B cell (primary cell): ENCODE results near the gene UNC5A. TPM values are rescaled to one million over a fixed set of nuclear protein-coding genes. Genes with fewer than 3 reads are reported as not detected.

Experiments used
- ATAC-seq: fragments of 200-7000 bp; cut with Tn5 transposase; one replicate; pipeline ENCODE4 v1.10.0; 2021; ENCODE audit warnings: low read depth, mild to moderate bottlenecking, moderate number of reproducible peaks, moderate library complexity
- CTCF ChIA-PET: fragments of 350-600 bp; sonication (Branson Sonifier 250); formaldehyde crosslinking; loops from one replicate; lab custom pipeline; 2021; ENCODE audit warnings: antibody characterized with exemption, inconsistent platforms; lab: Charles Lee
- POLR2A ChIA-PET: fragments of 350-600 bp; sonication (Branson Sonifier 250); formaldehyde crosslinking; loops from one replicate; lab custom pipeline; 2021; ENCODE audit warnings: antibody characterized with exemption; lab: Charles Lee
- DNase-seq: peaks from one replicate; pipeline ENCODE4 v3.0.0; 2013
- H2AFZ ChIP-seq: 2 replicates; pipeline ENCODE4 v1.6.1; 2012; ENCODE audit warnings: mild to moderate bottlenecking, low read depth, low read length; ENCODE audit not compliant: insufficient read depth, poor library complexity, severe bottlenecking
- H3K27ac ChIP-seq, 2 donors: 1 replicate in 1 of 2; 2 replicates in 1 of 2; pipeline ENCODE4 v1.5.1; 2012 to 2013; ENCODE audit warnings: low read length in 2 of 2, mild to moderate bottlenecking in 2 of 2, moderate library complexity in 1 of 2
- H3K27me3 ChIP-seq, 4 experiments: fragments of 200-600 bp in 1 of 4; sonication (generic) in 1 of 4; replicated peaks in 1 of 4; 1 replicate in 2 of 4; 2 replicates in 2 of 4; pipeline versions ENCODE4 v1.6.1 to v1.7.0; 2013 to 2016; ENCODE audit warnings: low read length in 3 of 4, mild to moderate bottlenecking in 2 of 4, mixed read lengths in 1 of 4, moderate library complexity in 1 of 4; ENCODE audit not compliant: insufficient read depth in 4 of 4, control insufficient read depth in 3 of 4; ENCODE audit errors: control extremely low read depth in 1 of 4
- H3K36me3 ChIP-seq, 2 experiments: replicated peaks in 1 of 2; 1 replicate in 1 of 2; 2 replicates in 1 of 2; pipeline versions ENCODE4 v1.6.1 to v1.7.1; 2013; ENCODE audit warnings: low read length in 1 of 2; ENCODE audit not compliant: insufficient read depth in 2 of 2, control insufficient read depth in 1 of 2; ENCODE audit errors: control extremely low read depth in 1 of 2, extremely low read depth in 1 of 2
- H3K4me1 ChIP-seq, 2 donors: fragments of 200-600 bp in 1 of 2; sonication (generic) in 1 of 2; 1 replicate in 1 of 2; 2 replicates in 1 of 2; pipeline versions ENCODE4 v1.5.1 to v1.6.1; 2013 to 2017; ENCODE audit warnings: low read length in 2 of 2; ENCODE audit not compliant: control insufficient read depth in 2 of 2, insufficient read depth in 2 of 2
- H3K4me2 ChIP-seq: replicated peaks from 2 replicates; pipeline ENCODE3; 2012; ENCODE audit warnings: mild to moderate bottlenecking, low read depth, low read length; ENCODE audit not compliant: poor library complexity, severe bottlenecking
- H3K4me3 ChIP-seq, 5 experiments: fragments of 200-600 bp in 1 of 5; sonication (generic) in 1 of 5; 1 replicate in 3 of 5; 2 replicates in 2 of 5; pipeline versions ENCODE4 v1.5.1 to v1.7.0; 2011 to 2016; ENCODE audit warnings: low read length in 4 of 5, mild to moderate bottlenecking in 4 of 5, low read depth in 2 of 5, control low read depth in 1 of 5, moderate library complexity in 1 of 5; ENCODE audit not compliant: insufficient read depth in 1 of 5; ENCODE audit errors: control extremely low read depth in 1 of 5, extremely low read depth in 1 of 5
- H3K79me2 ChIP-seq: fragments of 200-600 bp; sonication (generic); one replicate; pipeline ENCODE4 v1.6.0; 2016; ENCODE audit warnings: low read length; ENCODE audit not compliant: control insufficient read depth, insufficient read depth
- H3K9ac ChIP-seq: fragments of 200-600 bp; sonication (generic); 2 replicates; pipeline ENCODE4 v1.6.1; 2017; ENCODE audit warnings: mild to moderate bottlenecking, low read length, moderate library complexity
- H3K9me3 ChIP-seq, 3 donors: one replicate each; pipeline versions ENCODE4 v1.6.1 to v1.7.1; 2013; ENCODE audit warnings: low read length in 2 of 3; ENCODE audit not compliant: control insufficient read depth in 2 of 3, insufficient read depth in 1 of 3; ENCODE audit errors: control extremely low read depth in 1 of 3
- H4K20me1 ChIP-seq: 2 replicates; pipeline ENCODE4 v1.6.0; 2012; ENCODE audit warnings: mild to moderate bottlenecking, low read length; ENCODE audit not compliant: insufficient read depth, control insufficient read depth, poor library complexity, severe bottlenecking
- H3K27ac Mint-ChIP-seq: one replicate; pipeline ENCODE4 v1.8.0; 2021; ENCODE audit warnings: mixed read lengths
- H3K27me3 Mint-ChIP-seq: one replicate; pipeline ENCODE4 v1.8.0; 2021; ENCODE audit warnings: mixed read lengths
- H3K4me1 Mint-ChIP-seq: one replicate; pipeline ENCODE4 v1.8.0; 2021; ENCODE audit warnings: mixed read lengths
- H3K4me3 Mint-ChIP-seq: one replicate; pipeline ENCODE4 v1.8.0; 2021; ENCODE audit warnings: mixed read lengths
- H3K9me3 Mint-ChIP-seq: one replicate; pipeline ENCODE4 v1.8.0; 2022; ENCODE audit warnings: mixed read lengths; ENCODE audit not compliant: insufficient read depth
- CTCF ChIP-seq: fragments of 200-600 bp; IDR thresholded peaks from one replicate; pipeline ENCODE4 v1.8.0; 2022; ENCODE audit warnings: antibody characterized with exemption, mild to moderate bottlenecking
- EZH2 ChIP-seq: IDR thresholded peaks from 2 replicates; pipeline ENCODE4 v1.6.1; 2012; ENCODE audit warnings: borderline replicate concordance, low read depth, mild to moderate bottlenecking, moderate library complexity, low read length; ENCODE audit not compliant: insufficient read depth, poor library complexity, severe bottlenecking
- whole genome bisulfite sequencing: methylation state at CpG from one replicate; pipeline ENCODE4 v1.1.5; 2013; ENCODE audit warnings: missing lambda C conversion rate; ENCODE audit not compliant: insufficient coverage; 5-methylcytosine and 5-hydroxymethylcytosine counted together
- intact Hi-C: fragments of 100-400 bp; cut with micrococcal nuclease; formaldehyde crosslinking; loops from one replicate; pipeline ENCODE4 v1.10.0; 2022
- polyA plus RNA-seq: library from polyadenylated mRNA; depleted of rRNA; stranded (reverse); fragments of >200 nt; gene quantifications from 2 replicates; pipeline ENCODE4 v1.2.3, GENCODE V29; 2012
- total RNA-seq, 2 donors: library from RNA; stranded (reverse); fragments of 120-200 nt in 1 of 2; gene quantifications; 1 replicate in 1 of 2; 2 replicates in 1 of 2; pipeline versions ENCODE4 v1.2.3 to v1.2.4, GENCODE V29; 2013 to 2022

Gene UNC5A
- total and polyA plus RNA-seq, 2 donors (not counting 1 experiment from before 2014, with no cell fraction given) = not detected

- CTCF ChIA-PET = no interaction called here
Observed at GRCh38 chr5:176863041-176863764, 52.8 kb downstream of the UNC5A start.

GRCh38 chr5:176863765-176864098 is 53.4 kb downstream of the UNC5A start:
- POLR2A ChIA-PET = no interaction called here
- CTCF ChIA-PET = no interaction called here
- no peaks in the 10 kb centered on the region for H3K36me3 ChIP-seq
- 30% methylated on average over 5 of the region's 5 CpGs for WGBS
- H3K4me3 Mint-ChIP-seq = no peak overlapping the region
- H3K9me3 Mint-ChIP-seq = no peaks in the 10 kb centered on the region
- no peak overlapping the region for H3K9ac ChIP-seq
- no peak overlapping the region for H3K27ac ChIP-seq
- H4K20me1 ChIP-seq = no peaks in the 10 kb centered on the region
- no peak overlapping the region for H2AFZ ChIP-seq
- no peak overlapping the region for H3K27ac Mint-ChIP-seq
- no peaks in the 10 kb centered on the region for H3K79me2 ChIP-seq
- H3K27me3 ChIP-seq = peaks cover 0 to 54% (median 13%) of the 10 kb centered on the region in 4 experiments
- H3K4me1 Mint-ChIP-seq = no peaks in the 10 kb centered on the region
- intact Hi-C loops = no loop called here
- TF ChIP-seq CTCF (no peak), EZH2 (no peak)
- DNase-seq (no peak), ATAC-seq (no peak)
- no peaks in the 10 kb centered on the region for H3K4me1 ChIP-seq
- H3K27me3 Mint-ChIP-seq = peaks cover 29% of the 10 kb centered on the region
- H3K9me3 ChIP-seq = peaks cover 0 to 5% (median 0%) of the 10 kb centered on the region in 3 donors
- no peak overlapping the region for H3K4me2 ChIP-seq
- no peak overlapping the region for H3K4me3 ChIP-seq

More at GRCh38 chr5:176863041-176863764, 52.8 kb downstream of the UNC5A start:
- H3K4me1 ChIP-seq = no peaks in the 10 kb centered on the region
- TF ChIP-seq EZH2 = no peak
- H3K4me1 Mint-ChIP-seq = no peaks in the 10 kb centered on the region
- no peaks in the 10 kb centered on the region for H3K36me3 ChIP-seq
- intact Hi-C loops = no loop called here
- H2AFZ ChIP-seq = no peak overlapping the region
- ATAC-seq (no peak), DNase-seq (no peak)
- peaks cover 0 to 54% (median 13%) of the 10 kb centered on the region in 4 experiments for H3K27me3 ChIP-seq
- no peak overlapping the region for H3K4me3 Mint-ChIP-seq
- peaks cover 0 to 7% (median 0%) of the 10 kb centered on the region in 3 donors for H3K9me3 ChIP-seq
- H3K4me3 ChIP-seq = no peak overlapping the region
- H3K27ac ChIP-seq = no peak overlapping the region
- no peak overlapping the region for H3K27ac Mint-ChIP-seq
- H3K4me2 ChIP-seq = no peak overlapping the region
- no peaks in the 10 kb centered on the region for H3K9me3 Mint-ChIP-seq
- POLR2A ChIA-PET = no interaction called here
- H4K20me1 ChIP-seq = no peaks in the 10 kb centered on the region
- peaks cover 32% of the 10 kb centered on the region for H3K27me3 Mint-ChIP-seq
- WGBS = 12% methylated on average over 14 of the region's 15 CpGs
- H3K9ac ChIP-seq = no peak overlapping the region
- H3K79me2 ChIP-seq = no peaks in the 10 kb centered on the region
